GM10847 (cell line): ENCODE measurements around the gene LAPTM5.

Experiments used
- POLR2A ChIP-seq: IDR thresholded peaks from 2 replicates; pipeline ENCODE4 v1.6.1; 2011; ENCODE audit not compliant: insufficient read length; ENCODE audit errors: extremely low read depth

The LAPTM5 gene

GRCh38 chr1:30778979-30779293 lies 21.4 kb upstream of the LAPTM5 start:
- TF ChIP-seq POLR2A: no peak

GRCh38 chr1:30778154-30778978 lies 20.8 kb upstream of the LAPTM5 start:
- TF ChIP-seq POLR2A: no peak

- TF ChIP-seq POLR2A: no peak
Observed at GRCh38 chr1:30777904-30778153, 20.3 kb upstream of the LAPTM5 start.

GRCh38 chr1:30777060-30777903 lies 19.7 kb upstream of the LAPTM5 start:
- no peak for TF ChIP-seq POLR2A

GRCh38 chr1:30776097-30777059 lies 18.8 kb upstream of the LAPTM5 start:
- no peak for TF ChIP-seq POLR2A

GRCh38 chr1:30775433-30775975 lies 17.9 kb upstream of the LAPTM5 start:
- no peak for TF ChIP-seq POLR2A

GRCh38 chr1:30774550-30775432 lies 17.2 kb upstream of the LAPTM5 start:
- no peak for TF ChIP-seq POLR2A

GRCh38 chr1:30773722-30774358 lies 16.3 kb upstream of the LAPTM5 start:
- TF ChIP-seq POLR2A: no peak

GRCh38 chr1:30771005-30771404 lies 13.4 kb upstream of the LAPTM5 start:
- no peak for TF ChIP-seq POLR2A

- no peak for TF ChIP-seq POLR2A
Observed at GRCh38 chr1:30770150-30770549, 12.6 kb upstream of the LAPTM5 start.

- TF ChIP-seq POLR2A: no peak
Observed at GRCh38 chr1:30768830-30769718, 11.5 kb upstream of the LAPTM5 start.

GRCh38 chr1:30768159-30768829 lies 10.7 kb upstream of the LAPTM5 start:
- TF ChIP-seq POLR2A: no peak
